ENCODE results near the gene FBLN2.

FBLN2 gene

GRCh38 chr3:13542142-13542541 is 6.8 kb upstream of the FBLN2 start:
- H3K4me1 ChIP-seq (ENCODE audit: low read length): peaks cover 9% of the 10 kb centered on the region; the same call in 1 of the 2 replicates
- H3K27ac ChIP-seq (ENCODE audit: low read length): no peak overlapping the region
- H4K20me1 ChIP-seq (ENCODE audit: insufficient read depth, low read length): no peaks in the 10 kb centered on the region
- peaks cover 19% of the 10 kb centered on the region for H3K27me3 ChIP-seq (ENCODE audit: low read depth, low read length)
- no peak overlapping the region for H2AFZ ChIP-seq (ENCODE audit: low read depth, low read length)
- no peak overlapping the region for H3K4me2 ChIP-seq (ENCODE audit: low read length)
- H3K9me3 ChIP-seq (ENCODE audit: insufficient read depth, low read length): no peaks in the 10 kb centered on the region; the same call in 1 of the 2 replicates
- H3K9ac ChIP-seq (ENCODE audit: low read length): no peak overlapping the region
- H3K79me2 ChIP-seq (ENCODE audit: low read length): no peaks in the 10 kb centered on the region
- no peaks in the 10 kb centered on the region for H3K36me3 ChIP-seq (replicated peaks; ENCODE audit: low read depth, low read length)
- no peak overlapping the region for H3K4me3 ChIP-seq (ENCODE audit: low read length)
- no peak for TF ChIP-seq EZH2phosphoT487 (IDR thresholded peaks at IDR 0.05; ENCODE audit: low read depth)
- TF ChIP-seq CTCF (IDR thresholded peaks at IDR 0.05; ENCODE audit: low read depth, low read length): no peak

- TF ChIP-seq CTCF (IDR thresholded peaks at IDR 0.05; ENCODE audit: low read depth, low read length) (no peak), EZH2phosphoT487 (IDR thresholded peaks at IDR 0.05; ENCODE audit: low read depth) (no peak)
- Histone ChIP-seq H3K79me2 (ENCODE audit: low read length) (no peaks in the 10 kb centered on the region), H3K4me3 (ENCODE audit: low read length) (no peak overlapping the region), H3K4me1 (ENCODE audit: low read length) (peaks cover 9% of the 10 kb centered on the region; the same call in 1 of the 2 replicates), H3K27me3 (ENCODE audit: low read depth, low read length) (peaks cover 15% of the 10 kb centered on the region), H3K9me3 (ENCODE audit: insufficient read depth, low read length) (no peaks in the 10 kb centered on the region; the same call in 1 of the 2 replicates), H3K9ac (ENCODE audit: low read length) (no peak overlapping the region), H3K4me2 (ENCODE audit: low read length) (no peak overlapping the region), H4K20me1 (ENCODE audit: insufficient read depth, low read length) (no peaks in the 10 kb centered on the region), H2AFZ (ENCODE audit: low read depth, low read length) (no peak overlapping the region), H3K27ac (ENCODE audit: low read length) (no peak overlapping the region), H3K36me3 (replicated peaks; ENCODE audit: low read depth, low read length) (no peaks in the 10 kb centered on the region)
Observed at GRCh38 chr3:13543253-13543652, 5.7 kb upstream of the FBLN2 start.

GRCh38 chr3:13544293-13544831 is 4.6 kb upstream of the FBLN2 start:
- Histone ChIP-seq H3K79me2 (ENCODE audit: low read length) (no peaks in the 10 kb centered on the region), H4K20me1 (ENCODE audit: insufficient read depth, low read length) (no peaks in the 10 kb centered on the region), H3K27me3 (ENCODE audit: low read depth, low read length) (peaks cover 12% of the 10 kb centered on the region; the same call in 1 of the 2 replicates), H3K4me1 (ENCODE audit: low read length) (peaks cover 9% of the 10 kb centered on the region; the same call in 1 of the 2 replicates), H3K36me3 (replicated peaks; ENCODE audit: low read depth, low read length) (no peaks in the 10 kb centered on the region), H3K9ac (ENCODE audit: low read length) (no peak overlapping the region), H3K27ac (ENCODE audit: low read length) (no peak overlapping the region), H3K4me2 (ENCODE audit: low read length) (peak overlapping the region; percentile 29; the same call in 1 of the 2 replicates), H3K4me3 (ENCODE audit: low read length) (no peak overlapping the region), H3K9me3 (ENCODE audit: insufficient read depth, low read length) (no peaks in the 10 kb centered on the region; the same call in 1 of the 2 replicates), H2AFZ (ENCODE audit: low read depth, low read length) (no peak overlapping the region)
- TF ChIP-seq EZH2phosphoT487 (IDR thresholded peaks at IDR 0.05; ENCODE audit: low read depth): no peak
- no peak for TF ChIP-seq CTCF (IDR thresholded peaks at IDR 0.05; ENCODE audit: low read depth, low read length)

- H3K4me2 ChIP-seq (ENCODE audit: low read length): no peak overlapping the region
- no peaks in the 10 kb centered on the region for H4K20me1 ChIP-seq (ENCODE audit: insufficient read depth, low read length)
- no peaks in the 10 kb centered on the region; the same call in 1 of the 2 replicates for H3K9me3 ChIP-seq (ENCODE audit: insufficient read depth, low read length)
- H3K27me3 ChIP-seq (ENCODE audit: low read depth, low read length): peaks cover 12% of the 10 kb centered on the region; the same call in 1 of the 2 replicates
- no peaks in the 10 kb centered on the region for H3K36me3 ChIP-seq (replicated peaks; ENCODE audit: low read depth, low read length)
- no peak overlapping the region for H3K27ac ChIP-seq (ENCODE audit: low read length)
- H2AFZ ChIP-seq (ENCODE audit: low read depth, low read length): no peak overlapping the region
- H3K79me2 ChIP-seq (ENCODE audit: low read length): no peaks in the 10 kb centered on the region
- H3K9ac ChIP-seq (ENCODE audit: low read length): no peak overlapping the region
- H3K4me1 ChIP-seq (ENCODE audit: low read length): peaks cover 9% of the 10 kb centered on the region; the same call in 1 of the 2 replicates
- H3K4me3 ChIP-seq (ENCODE audit: low read length): no peak overlapping the region
- TF ChIP-seq EZH2phosphoT487 (IDR thresholded peaks at IDR 0.05; ENCODE audit: low read depth) (no peak), CTCF (IDR thresholded peaks at IDR 0.05; ENCODE audit: low read depth, low read length) (no peak)
Observed at GRCh38 chr3:13544951-13545651, 3.8 kb upstream of the FBLN2 start.
